Measurements from ENCODE around the gene CHN2. TPM values are rescaled to one million over a fixed set of nuclear protein-coding genes. Genes with fewer than 3 reads are reported as not detected.

CHN2 gene
- total RNA-seq, 1 experiment from 2014 or later: 0.15 TPM

DNA sequence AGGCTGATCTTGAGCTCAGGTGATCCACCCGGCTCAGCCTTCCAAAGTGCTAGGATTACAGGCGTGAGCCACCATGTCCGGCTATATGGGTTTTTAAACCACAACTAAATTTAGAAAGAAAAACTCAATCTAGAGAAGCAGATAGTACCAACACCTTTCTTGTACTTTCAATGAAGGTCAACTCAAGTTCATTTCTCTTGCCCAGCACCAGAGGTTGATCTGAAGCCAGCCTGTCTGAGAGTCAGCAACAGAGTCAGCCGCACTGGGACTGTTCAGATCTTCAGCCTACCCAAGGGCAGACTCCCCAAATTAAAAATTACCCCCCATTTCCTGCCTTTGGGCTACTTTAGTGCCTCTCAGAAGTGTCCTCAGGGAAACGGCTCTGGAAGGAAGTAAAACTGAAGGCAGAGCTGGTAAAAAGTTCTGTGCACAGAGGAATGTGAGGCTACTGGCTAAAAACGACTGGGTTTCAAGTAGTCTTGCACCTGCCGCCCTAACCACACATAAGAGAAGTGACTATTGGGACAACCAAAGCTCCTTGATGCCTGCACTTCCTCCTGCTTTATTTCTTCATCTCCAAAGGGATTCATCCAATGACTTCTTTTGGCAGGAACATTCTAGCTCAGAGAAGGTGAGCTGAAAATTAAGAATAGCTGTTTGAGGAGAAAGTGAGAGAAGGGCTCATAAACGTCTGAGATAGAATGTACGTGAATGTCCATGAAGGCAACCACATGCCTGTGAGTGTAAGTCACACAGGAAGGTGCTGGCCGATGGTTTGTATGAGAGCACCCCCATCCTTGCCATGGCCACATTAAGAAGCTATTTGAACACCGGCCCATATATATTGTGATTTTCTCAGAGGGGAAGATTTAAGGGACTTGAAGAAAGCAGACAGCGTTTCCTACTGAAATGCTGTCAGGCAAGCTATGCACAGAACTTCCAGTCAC lies 226.7 kb downstream of the CHN2 start:
- H3K27ac ChIP-seq (ENCODE audit: low read length): no peak overlapping the region
- no peak overlapping the region for H3K4me3 ChIP-seq (ENCODE audit: low read depth in 2 of 2, low read length in 2 of 2)
- H3K27me3 ChIP-seq (ENCODE audit: control insufficient read depth, insufficient read depth, low read length): peaks cover 4% of the 10 kb centered on the region
- ChIA-PET POLR2A (interaction anchor here (0.5 to 0.6 kb wide), 2 partner anchors 265 to 1655 kb away, joined by 6 to 9 read pairs; no protein-coding TSS in a partner anchor), CTCF (interaction anchor here (0.6 kb wide), 2 partner anchors 17 to 1077 kb away, joined by 4 to 6 read pairs; no protein-coding TSS in a partner anchor)
- no peak for ATAC-seq
- in situ Hi-C loops (cut with HindIII; ENCODE audit: low pct_unique_long_range_greater_than_20kb, low sequenced_read_pairs): no loop called here
- H3K36me3 ChIP-seq (ENCODE audit: control insufficient read depth, insufficient read depth, low read length): no peaks in the 10 kb centered on the region
- no peak for DNase-seq (ENCODE audit: low read depth, low spot score)
- H3K4me1 ChIP-seq (ENCODE audit: control insufficient read depth, insufficient read depth, low read length): no peaks in the 10 kb centered on the region
- no peaks in the 10 kb centered on the region for H3K9me3 ChIP-seq (ENCODE audit: control insufficient read depth, insufficient read depth, low read depth, low read length)
- TF ChIP-seq POLR2AphosphoS5 (IDR thresholded peaks at IDR 0.05; ENCODE audit: low read depth, low read length): no peak
- TF ChIP-seq, protein P1, sequence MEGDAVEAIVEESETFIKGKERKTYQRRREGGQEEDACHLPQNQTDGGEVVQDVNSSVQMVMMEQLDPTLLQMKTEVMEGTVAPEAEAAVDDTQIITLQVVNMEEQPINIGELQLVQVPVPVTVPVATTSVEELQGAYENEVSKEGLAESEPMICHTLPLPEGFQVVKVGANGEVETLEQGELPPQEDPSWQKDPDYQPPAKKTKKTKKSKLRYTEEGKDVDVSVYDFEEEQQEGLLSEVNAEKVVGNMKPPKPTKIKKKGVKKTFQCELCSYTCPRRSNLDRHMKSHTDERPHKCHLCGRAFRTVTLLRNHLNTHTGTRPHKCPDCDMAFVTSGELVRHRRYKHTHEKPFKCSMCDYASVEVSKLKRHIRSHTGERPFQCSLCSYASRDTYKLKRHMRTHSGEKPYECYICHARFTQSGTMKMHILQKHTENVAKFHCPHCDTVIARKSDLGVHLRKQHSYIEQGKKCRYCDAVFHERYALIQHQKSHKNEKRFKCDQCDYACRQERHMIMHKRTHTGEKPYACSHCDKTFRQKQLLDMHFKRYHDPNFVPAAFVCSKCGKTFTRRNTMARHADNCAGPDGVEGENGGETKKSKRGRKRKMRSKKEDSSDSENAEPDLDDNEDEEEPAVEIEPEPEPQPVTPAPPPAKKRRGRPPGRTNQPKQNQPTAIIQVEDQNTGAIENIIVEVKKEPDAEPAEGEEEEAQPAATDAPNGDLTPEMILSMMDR (IDR thresholded peaks at IDR 0.05): no peak; the same call in 1 of the 2 replicates
- no peak for TF ChIP-seq TCF7L2 (IDR thresholded peaks at IDR 0.05; ENCODE audit: low read depth, low read length)
- no peak for TF ChIP-seq SIN3A (IDR thresholded peaks at IDR 0.05; ENCODE audit: borderline replicate concordance, insufficient read depth, low read depth, low read length)
- TF ChIP-seq, protein P2, sequence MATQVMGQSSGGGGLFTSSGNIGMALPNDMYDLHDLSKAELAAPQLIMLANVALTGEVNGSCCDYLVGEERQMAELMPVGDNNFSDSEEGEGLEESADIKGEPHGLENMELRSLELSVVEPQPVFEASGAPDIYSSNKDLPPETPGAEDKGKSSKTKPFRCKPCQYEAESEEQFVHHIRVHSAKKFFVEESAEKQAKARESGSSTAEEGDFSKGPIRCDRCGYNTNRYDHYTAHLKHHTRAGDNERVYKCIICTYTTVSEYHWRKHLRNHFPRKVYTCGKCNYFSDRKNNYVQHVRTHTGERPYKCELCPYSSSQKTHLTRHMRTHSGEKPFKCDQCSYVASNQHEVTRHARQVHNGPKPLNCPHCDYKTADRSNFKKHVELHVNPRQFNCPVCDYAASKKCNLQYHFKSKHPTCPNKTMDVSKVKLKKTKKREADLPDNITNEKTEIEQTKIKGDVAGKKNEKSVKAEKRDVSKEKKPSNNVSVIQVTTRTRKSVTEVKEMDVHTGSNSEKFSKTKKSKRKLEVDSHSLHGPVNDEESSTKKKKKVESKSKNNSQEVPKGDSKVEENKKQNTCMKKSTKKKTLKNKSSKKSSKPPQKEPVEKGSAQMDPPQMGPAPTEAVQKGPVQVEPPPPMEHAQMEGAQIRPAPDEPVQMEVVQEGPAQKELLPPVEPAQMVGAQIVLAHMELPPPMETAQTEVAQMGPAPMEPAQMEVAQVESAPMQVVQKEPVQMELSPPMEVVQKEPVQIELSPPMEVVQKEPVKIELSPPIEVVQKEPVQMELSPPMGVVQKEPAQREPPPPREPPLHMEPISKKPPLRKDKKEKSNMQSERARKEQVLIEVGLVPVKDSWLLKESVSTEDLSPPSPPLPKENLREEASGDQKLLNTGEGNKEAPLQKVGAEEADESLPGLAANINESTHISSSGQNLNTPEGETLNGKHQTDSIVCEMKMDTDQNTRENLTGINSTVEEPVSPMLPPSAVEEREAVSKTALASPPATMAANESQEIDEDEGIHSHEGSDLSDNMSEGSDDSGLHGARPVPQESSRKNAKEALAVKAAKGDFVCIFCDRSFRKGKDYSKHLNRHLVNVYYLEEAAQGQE (IDR thresholded peaks at IDR 0.05; ENCODE audit: insufficient read depth in 1 of 2, low read depth in 2 of 2, low read length in 1 of 2): no peak
- intact Hi-C loops (cut with micrococcal nuclease; ENCODE audit: unreplicated experiment): no loop called here
- no TSS peak for BruUV-seq (replicated peaks)

DNA sequence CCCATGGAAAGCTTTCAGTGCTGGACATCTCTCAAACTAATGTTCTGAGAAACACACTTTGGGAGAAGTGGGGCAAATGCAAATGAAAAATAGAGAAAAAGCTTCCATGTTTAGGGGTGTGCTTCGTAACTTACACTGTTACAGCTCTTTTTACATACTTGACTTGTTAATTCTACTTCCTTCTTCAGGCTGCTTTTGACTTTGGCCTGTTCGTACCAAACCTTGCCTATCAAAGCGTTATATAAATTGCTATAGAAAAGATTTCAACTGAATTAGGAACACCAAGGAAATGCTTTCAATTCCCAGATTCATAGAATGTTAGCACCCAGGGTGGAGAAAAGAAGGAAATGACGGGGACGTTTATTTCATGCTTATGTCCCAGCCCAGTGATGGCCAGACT lies 228.3 kb downstream of the CHN2 start:
- no peak overlapping the region for H3K4me3 ChIP-seq (ENCODE audit: low read depth in 2 of 2, low read length in 2 of 2)
- H3K36me3 ChIP-seq (ENCODE audit: control insufficient read depth, insufficient read depth, low read length): no peaks in the 10 kb centered on the region
- intact Hi-C loops (cut with micrococcal nuclease; ENCODE audit: unreplicated experiment): no loop called here
- H3K4me1 ChIP-seq (ENCODE audit: control insufficient read depth, insufficient read depth, low read length): no peaks in the 10 kb centered on the region
- POLR2A ChIA-PET: no interaction called here
- no peak overlapping the region for H3K27ac ChIP-seq (ENCODE audit: low read length)
- CTCF ChIA-PET: no interaction called here
- DNase-seq (ENCODE audit: low read depth, low spot score) (no peak), ATAC-seq (no peak)
- no peaks in the 10 kb centered on the region for H3K9me3 ChIP-seq (ENCODE audit: control insufficient read depth, insufficient read depth, low read depth, low read length)
- TF ChIP-seq TCF7L2 (IDR thresholded peaks at IDR 0.05; ENCODE audit: low read depth, low read length) (no peak), POLR2AphosphoS5 (IDR thresholded peaks at IDR 0.05; ENCODE audit: low read depth, low read length) (no peak), SIN3A (IDR thresholded peaks at IDR 0.05; ENCODE audit: borderline replicate concordance, insufficient read depth, low read depth, low read length) (no peak)
- TF ChIP-seq, protein P1 (IDR thresholded peaks at IDR 0.05): no peak
- TF ChIP-seq, protein P2 (IDR thresholded peaks at IDR 0.05; ENCODE audit: insufficient read depth in 1 of 2, low read depth in 2 of 2, low read length in 1 of 2): no peak
- in situ Hi-C loops (cut with HindIII; ENCODE audit: low pct_unique_long_range_greater_than_20kb, low sequenced_read_pairs): no loop called here
- no TSS peak for BruUV-seq (replicated peaks)
- peaks cover 4% of the 10 kb centered on the region for H3K27me3 ChIP-seq (ENCODE audit: control insufficient read depth, insufficient read depth, low read length)

Data from Panc1 (cell line).